Fibroblast of pulmonary artery (primary cell): ENCODE data around the gene PDE1A.
A peak's percentile ranks its signal among the peaks of the same experiment; 100 is the strongest.

Experiments used
- DNase-seq: peaks from one replicate; pipeline ENCODE4 v3.0.0-alpha.2; 2010; ENCODE audit warnings: low read depth
- H3K4me3 ChIP-seq: replicated peaks from 2 replicates; pipeline ENCODE4 v1.5.1; 2011; ENCODE audit warnings: low read depth, mild to moderate bottlenecking, control low read depth, low read length, moderate library complexity
- TF ChIP-seq, protein P1 (sequence below): IDR thresholded peaks from 2 replicates; pipeline ENCODE4 v1.5.1; 2011; ENCODE audit warnings: mild to moderate bottlenecking, control low read depth, low read length, inconsistent platforms; ENCODE audit errors: missing control alignments

PDE1A gene

DNA sequence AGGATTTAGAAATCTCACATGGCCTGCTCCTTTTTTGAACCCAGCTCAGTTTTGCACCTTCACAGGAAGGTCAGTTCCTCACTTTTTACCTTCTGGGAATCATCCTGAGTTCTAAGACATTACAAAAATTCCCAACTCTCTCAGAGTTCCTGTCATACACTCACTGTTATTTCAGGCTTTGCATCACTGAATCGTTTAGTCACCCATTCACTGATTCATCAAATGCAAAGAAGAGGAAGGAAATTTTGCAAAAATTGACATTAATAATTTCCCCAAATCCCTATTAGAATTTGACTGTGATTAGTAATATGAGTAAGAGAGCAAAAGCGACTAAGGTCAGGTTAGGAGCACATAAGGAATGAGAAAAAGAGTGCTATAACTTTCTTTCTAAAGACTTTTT is 197.5 kb downstream of the PDE1A start:
- no peak overlapping the region for H3K4me3 ChIP-seq
- peak; percentile 22 for DNase-seq
- TF ChIP-seq, protein P1, sequence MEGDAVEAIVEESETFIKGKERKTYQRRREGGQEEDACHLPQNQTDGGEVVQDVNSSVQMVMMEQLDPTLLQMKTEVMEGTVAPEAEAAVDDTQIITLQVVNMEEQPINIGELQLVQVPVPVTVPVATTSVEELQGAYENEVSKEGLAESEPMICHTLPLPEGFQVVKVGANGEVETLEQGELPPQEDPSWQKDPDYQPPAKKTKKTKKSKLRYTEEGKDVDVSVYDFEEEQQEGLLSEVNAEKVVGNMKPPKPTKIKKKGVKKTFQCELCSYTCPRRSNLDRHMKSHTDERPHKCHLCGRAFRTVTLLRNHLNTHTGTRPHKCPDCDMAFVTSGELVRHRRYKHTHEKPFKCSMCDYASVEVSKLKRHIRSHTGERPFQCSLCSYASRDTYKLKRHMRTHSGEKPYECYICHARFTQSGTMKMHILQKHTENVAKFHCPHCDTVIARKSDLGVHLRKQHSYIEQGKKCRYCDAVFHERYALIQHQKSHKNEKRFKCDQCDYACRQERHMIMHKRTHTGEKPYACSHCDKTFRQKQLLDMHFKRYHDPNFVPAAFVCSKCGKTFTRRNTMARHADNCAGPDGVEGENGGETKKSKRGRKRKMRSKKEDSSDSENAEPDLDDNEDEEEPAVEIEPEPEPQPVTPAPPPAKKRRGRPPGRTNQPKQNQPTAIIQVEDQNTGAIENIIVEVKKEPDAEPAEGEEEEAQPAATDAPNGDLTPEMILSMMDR: no peak

DNA sequence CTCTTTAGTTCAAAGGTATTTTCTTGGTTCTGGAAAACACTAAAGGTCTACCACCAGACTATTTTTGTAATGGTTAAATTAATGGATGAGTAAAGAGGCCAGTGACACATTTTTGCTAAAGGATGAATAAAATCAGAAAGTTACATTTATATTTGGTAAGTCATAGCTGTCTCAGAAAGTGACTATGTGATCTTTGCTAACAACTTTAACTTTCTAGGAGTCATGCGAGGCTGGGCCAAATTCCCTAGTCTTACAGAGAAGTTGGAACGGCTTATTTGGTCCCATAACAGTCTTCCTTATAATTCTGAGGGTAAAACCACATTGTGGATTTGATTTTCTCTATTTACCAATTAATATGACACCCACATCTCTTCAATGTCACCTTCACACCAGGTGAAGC is 198.1 kb downstream of the PDE1A start:
- no peak overlapping the region for H3K4me3 ChIP-seq
- TF ChIP-seq, protein P1: no peak
- peak; percentile 5 for DNase-seq

DNA sequence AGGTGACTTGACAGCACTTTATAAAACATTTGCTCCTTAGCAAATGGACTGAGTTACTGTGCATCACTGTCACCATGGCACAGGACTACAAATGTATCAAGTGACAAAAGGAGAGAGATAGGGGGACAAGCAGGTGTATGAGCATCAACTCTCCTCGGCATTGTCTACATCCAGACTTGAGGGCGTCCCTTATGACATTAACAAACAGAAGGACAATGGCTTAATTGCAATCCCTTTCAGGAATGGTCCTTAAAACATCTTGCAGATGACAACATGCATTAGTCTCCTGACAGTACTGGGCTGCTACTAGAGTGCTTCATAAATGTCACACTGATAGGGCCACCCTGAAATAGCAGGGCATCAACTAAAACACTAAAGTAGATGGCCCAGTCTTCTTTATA is 198.8 kb downstream of the PDE1A start:
- TF ChIP-seq, protein P1: no peak
- H3K4me3 ChIP-seq: no peak overlapping the region
- DNase-seq: no peak

DNA sequence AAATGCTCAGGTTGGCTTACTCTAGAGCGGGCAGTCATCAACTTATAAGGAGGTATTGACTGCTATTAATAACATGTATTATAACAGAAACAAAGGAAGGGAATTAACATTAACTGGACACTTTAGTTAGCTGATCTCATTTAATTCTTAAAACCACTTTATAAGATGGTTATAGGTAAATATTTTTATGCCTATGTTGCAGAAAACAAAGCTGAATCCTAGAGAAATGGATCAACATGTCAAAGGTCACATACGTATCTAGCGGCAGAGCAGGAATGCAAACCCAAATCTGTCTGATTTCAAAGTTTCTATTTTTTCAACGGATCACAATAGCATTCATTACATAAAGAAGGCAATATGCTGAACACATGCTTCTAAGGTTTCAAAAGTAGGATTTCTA is 200.0 kb downstream of the PDE1A start:
- DNase-seq: no peak
- H3K4me3 ChIP-seq: no peak overlapping the region
- TF ChIP-seq, protein P1: no peak

DNA sequence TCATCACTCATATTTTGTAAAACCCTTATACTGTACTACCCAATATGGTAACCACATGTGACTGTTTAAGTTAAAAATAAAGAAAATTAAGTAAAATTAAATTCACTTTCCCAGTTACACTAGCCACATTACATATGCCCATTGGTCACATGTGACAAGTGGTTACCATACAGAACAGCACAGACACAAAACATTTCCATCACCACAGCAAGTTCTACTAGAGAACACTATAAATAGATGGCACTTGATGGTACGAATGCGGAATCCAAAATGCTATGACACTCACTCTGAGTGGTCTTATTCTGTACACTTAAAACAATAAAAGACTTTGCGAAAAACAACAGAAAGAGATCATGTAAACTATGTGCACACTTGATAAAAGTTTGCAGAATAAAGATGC is 202.2 kb downstream of the PDE1A start:
- no peak for DNase-seq

DNA sequence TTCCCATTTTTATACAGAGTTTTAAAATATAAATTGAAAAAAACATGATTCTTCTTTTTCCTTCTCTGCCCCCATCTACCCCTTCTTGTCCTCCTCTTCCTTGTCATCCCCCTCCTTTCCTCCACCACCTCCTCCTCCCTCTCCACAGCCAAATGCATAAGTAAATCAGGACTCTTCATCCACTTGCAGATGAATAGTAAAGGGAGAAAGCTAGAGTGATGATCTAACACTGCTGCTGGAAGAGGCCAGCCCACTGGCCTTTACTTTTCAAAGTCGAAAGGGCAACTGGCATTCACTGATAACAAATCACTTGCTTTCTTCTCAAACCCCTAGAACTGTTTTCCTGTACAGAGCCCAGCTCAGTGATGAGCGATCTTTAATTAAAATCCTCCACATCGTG is 205.8 kb downstream of the PDE1A start:
- TF ChIP-seq, protein P1: no peak
- H3K4me3 ChIP-seq: no peak overlapping the region
- DNase-seq: no peak

More for the DNA sequence above, 202.2 kb downstream of the PDE1A start:
- H3K4me3 ChIP-seq: no peak overlapping the region
- TF ChIP-seq, protein P1: no peak

DNA sequence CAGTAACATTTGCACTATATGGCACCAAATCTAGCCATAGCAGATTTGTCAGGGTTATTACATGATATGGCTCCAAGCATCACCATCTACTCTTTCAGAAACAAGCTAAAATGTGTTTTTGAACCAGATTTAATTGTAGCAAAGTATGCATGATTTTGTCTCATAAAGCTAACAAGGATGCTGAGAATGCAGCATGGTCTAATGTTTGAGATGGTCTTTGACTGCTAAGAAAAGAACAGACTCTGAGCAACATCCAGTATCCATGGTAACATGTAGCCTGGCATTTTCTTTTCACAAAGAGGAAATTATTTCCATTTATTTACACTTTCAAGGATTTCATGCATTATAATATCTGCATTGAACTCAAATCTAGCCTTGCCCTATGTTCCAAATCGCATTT is 206.5 kb downstream of the PDE1A start:
- H3K4me3 ChIP-seq: no peak overlapping the region
- TF ChIP-seq, protein P1: no peak
- DNase-seq: no peak
